ENCODE data around the gene ANAPC13.

Gene ANAPC13

GRCh38 chr3:134482622-134483021 lies 3.2 kb downstream of the ANAPC13 start:
- no peak for DNase-seq (ENCODE audit: low read depth)

GRCh38 chr3:134481166-134481565 lies 4.6 kb downstream of the ANAPC13 start:
- no peak for DNase-seq (ENCODE audit: low read depth)

- DNase-seq (ENCODE audit: low read depth): no peak
Measured at GRCh38 chr3:134480546-134480945, 5.2 kb downstream of the ANAPC13 start.

- no peak for DNase-seq (ENCODE audit: low read depth)
Measured at GRCh38 chr3:134477938-134478337, 7.8 kb downstream of the ANAPC13 start.

- no peak for DNase-seq (ENCODE audit: low read depth)
Measured at GRCh38 chr3:134477002-134477401, 8.8 kb downstream of the ANAPC13 start.

GRCh38 chr3:134476306-134476705 lies 9.5 kb downstream of the ANAPC13 start:
- no peak for DNase-seq (ENCODE audit: low read depth)

GRCh38 chr3:134474956-134475355 lies 10.8 kb downstream of the ANAPC13 start:
- DNase-seq (ENCODE audit: low read depth): no peak

- peak; percentile 61 for DNase-seq (ENCODE audit: low read depth)
Measured at GRCh38 chr3:134473868-134474546, 11.8 kb downstream of the ANAPC13 start.

- DNase-seq (ENCODE audit: low read depth): no peak
Measured at GRCh38 chr3:134472831-134473230, 13.0 kb downstream of the ANAPC13 start.

GRCh38 chr3:134471521-134472193 lies 14.1 kb downstream of the ANAPC13 start:
- no peak for DNase-seq (ENCODE audit: low read depth)

- no peak for DNase-seq (ENCODE audit: low read depth)
Measured at GRCh38 chr3:134468519-134468918, 17.3 kb downstream of the ANAPC13 start.

GRCh38 chr3:134466331-134466730 lies 19.5 kb downstream of the ANAPC13 start:
- no peak for DNase-seq (ENCODE audit: low read depth)

GRCh38 chr3:134464689-134465365 lies 21.0 kb downstream of the ANAPC13 start:
- no peak for DNase-seq (ENCODE audit: low read depth)

GRCh38 chr3:134464064-134464688 lies 21.6 kb downstream of the ANAPC13 start:
- DNase-seq (ENCODE audit: low read depth): no peak

GRCh38 chr3:134463676-134464063 lies 22.1 kb downstream of the ANAPC13 start:
- no peak for DNase-seq (ENCODE audit: low read depth)

- no peak for DNase-seq (ENCODE audit: low read depth)
Measured at GRCh38 chr3:134462331-134462941, 23.3 kb downstream of the ANAPC13 start.

- no peak for DNase-seq (ENCODE audit: low read depth)
Measured at GRCh38 chr3:134460965-134461364, 24.8 kb downstream of the ANAPC13 start.

GRCh38 chr3:134459562-134459961 lies 26.2 kb downstream of the ANAPC13 start:
- no peak for DNase-seq (ENCODE audit: low read depth)

GRCh38 chr3:134458406-134458945 lies 27.3 kb downstream of the ANAPC13 start:
- no peak for DNase-seq (ENCODE audit: low read depth)

GRCh38 chr3:134457376-134458074 lies 28.3 kb downstream of the ANAPC13 start:
- DNase-seq (ENCODE audit: low read depth): no peak

GRCh38 chr3:134453631-134454030 lies 32.2 kb downstream of the ANAPC13 start:
- DNase-seq (ENCODE audit: low read depth): no peak

Data from activated T-cell treated with anti-CD3 and anti-CD28 coated beads for 24 hours (primary cell).